ENCODE measurements around the gene CCNL2.

DNA sequence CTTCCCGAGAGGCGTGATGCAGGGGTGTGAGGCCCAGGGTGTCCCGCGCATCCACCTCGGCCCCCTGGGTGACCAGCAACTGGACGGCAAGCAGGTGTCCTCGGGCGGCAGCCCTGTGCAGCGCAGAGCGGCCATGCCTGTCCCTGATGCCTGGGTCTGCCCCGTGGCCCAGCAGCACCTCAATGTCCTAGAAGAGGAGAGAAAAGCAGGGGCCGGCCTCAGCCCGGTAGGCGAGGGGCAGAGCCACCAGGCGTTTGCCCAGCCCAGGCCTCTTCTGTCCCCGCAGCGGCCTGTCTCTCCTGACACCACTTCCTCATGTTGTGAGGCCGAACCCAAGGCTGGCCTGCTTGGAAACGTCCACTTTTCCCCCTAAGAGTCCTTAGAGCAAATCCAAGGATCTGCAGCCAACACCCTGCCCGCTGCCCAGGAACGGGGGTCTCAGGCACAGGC is 20.3 kb upstream of the CCNL2 start:
- TF ChIP-seq CTCF (IDR thresholded peaks at IDR 0.05; ENCODE audit: low read depth, low read length): no peak
- no peak for TF ChIP-seq EZH2phosphoT487 (IDR thresholded peaks at IDR 0.05; ENCODE audit: low read depth)
